Fibroblast of lung (primary cell): Measurements from ENCODE around the gene KATNBL1.

ENCODE experiments used
- CTCF ChIP-seq, 2 donors: IDR thresholded peaks in 1 of 2; conservative IDR thresholded peaks in 1 of 2; 1 replicate in 1 of 2; 2 replicates in 1 of 2; pipeline ENCODE4 v1.5.1; 2011 to 2012; ENCODE audit warnings: low read length in 2 of 2, control low read depth in 1 of 2, inconsistent platforms in 1 of 2, low read depth in 1 of 2, mild to moderate bottlenecking in 1 of 2
- EZH2 ChIP-seq: IDR thresholded peaks from 2 replicates; pipeline ENCODE4 v1.5.1; 2012; ENCODE audit warnings: low read length, control low read depth, mild to moderate bottlenecking; ENCODE audit errors: missing control alignments

GRCh38 chr15:34252545-34252944 lies 42.6 kb upstream of the KATNBL1 start:
- TF ChIP-seq CTCF (conservative IDR thresholded peaks at IDR 0.05 in 1 of 2, IDR thresholded peaks at IDR 0.05 in 1 of 2; ENCODE audit: low read depth in 1 of 2, low read length in 2 of 2) = no peak
- no peak for TF ChIP-seq EZH2
